ENCODE results near the gene CCDC90B.
A peak's percentile ranks its signal among the peaks of the same experiment; 100 is the strongest.
"Not testable (repeated sequence)": the region's sequence is repeated elsewhere in the genome, so short reads cannot be mapped to it uniquely, and the experiment has no call there.

The CCDC90B gene

GRCh38 chr11:83285771-83286528 is at the start of gene CCDC90B:
TSS of gene CCDC90B (minus strand) at chr11:83286367. CDS start at chr11:83285972, 395 bp downstream.
- peak; percentile 97 for DNase-seq

DNA sequence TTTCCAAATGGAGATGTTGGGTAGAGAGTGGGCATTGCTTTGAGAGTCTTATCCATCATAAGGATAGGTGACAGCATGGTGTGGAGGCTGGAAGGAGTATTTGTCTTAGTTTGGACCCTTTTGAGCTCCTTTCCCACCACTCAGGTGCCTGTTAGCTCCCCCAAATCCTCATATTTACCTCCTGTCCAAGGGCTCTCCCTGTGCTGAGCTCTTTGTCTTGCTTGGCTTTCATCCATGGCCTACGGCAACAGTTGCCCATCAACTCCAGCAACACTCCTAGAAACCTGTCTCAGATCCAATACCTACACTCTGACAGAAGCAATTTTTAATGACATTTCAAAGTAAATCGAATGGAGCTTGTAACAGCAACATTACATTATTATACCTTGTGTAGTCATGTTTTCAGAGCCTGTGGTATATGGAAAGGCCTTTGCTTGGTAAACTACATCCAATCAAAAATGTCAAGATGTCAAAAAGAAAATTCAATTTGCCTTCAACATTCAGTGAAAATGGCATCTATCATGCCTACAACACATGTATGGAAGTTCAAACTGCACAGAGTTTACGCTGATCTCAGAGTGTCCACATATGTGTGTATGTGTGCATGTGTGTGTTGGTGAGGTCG is 49.4 kb upstream of the CCDC90B start:
- DNase-seq, result no peak

DNA sequence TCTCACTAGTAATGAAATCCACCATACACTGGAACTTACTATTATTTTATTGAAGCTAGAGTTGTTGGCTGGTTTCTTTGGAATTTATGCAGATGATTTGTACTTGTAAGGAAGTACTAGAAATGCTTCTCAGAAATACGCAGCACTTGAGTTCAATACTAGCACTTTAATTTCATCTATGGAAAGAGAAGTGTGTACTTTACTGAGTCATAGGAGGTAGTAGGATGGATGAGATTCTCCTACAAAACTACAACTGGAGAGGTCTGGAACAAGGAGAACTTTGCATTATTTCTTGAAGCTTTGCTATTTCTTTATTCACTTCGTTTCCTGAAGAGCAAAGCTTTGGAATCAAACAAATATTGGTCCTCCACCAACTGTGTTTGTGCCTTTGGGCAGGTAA is 44.1 kb upstream of the CCDC90B start:
- DNase-seq, result no peak

DNA sequence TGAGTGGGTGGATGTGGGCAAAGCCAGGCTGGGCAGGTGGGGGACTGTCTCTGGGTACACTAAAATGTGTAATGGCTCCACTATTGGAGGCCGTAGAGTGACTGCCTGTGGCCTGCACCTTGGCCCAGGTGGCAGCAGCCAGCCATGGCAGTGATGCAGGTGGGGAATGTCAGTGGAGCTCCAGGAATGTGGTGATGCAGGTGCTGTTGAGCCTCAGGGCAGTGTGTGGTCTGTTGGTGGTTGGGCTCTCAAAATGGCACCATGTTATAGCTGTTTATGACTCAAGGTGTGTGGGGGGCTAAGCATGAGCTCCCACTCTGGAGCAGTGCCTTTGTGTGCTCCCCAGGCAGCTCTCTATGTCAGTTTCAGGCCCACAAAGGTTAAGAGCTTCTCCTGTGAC is 40.2 kb upstream of the CCDC90B start:
- DNase-seq, result no peak

DNA sequence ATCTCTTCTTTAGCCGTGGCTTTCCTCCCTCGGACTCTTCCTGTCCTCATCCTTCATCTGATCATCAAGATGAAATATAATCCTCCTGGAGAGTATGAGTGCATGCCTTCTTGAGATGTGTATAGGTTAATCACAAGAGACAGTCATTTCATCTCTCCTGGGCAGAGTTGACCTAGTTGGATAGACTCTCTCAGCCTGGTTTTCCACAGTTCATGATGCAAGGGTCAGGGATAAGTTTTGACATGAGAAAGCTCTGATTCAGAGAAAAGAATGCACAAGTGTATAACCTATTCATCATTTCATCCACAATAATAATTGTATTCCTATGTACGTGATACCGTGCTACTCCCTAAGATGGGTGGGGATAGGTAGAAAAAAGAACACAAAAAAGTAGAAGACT is 33.2 kb upstream of the CCDC90B start:
- DNase-seq, result no peak

- DNase-seq, result no peak
These were observed 32.8 kb upstream of the CCDC90B start for GRCh38 chr11:83318931-83319330.

DNA sequence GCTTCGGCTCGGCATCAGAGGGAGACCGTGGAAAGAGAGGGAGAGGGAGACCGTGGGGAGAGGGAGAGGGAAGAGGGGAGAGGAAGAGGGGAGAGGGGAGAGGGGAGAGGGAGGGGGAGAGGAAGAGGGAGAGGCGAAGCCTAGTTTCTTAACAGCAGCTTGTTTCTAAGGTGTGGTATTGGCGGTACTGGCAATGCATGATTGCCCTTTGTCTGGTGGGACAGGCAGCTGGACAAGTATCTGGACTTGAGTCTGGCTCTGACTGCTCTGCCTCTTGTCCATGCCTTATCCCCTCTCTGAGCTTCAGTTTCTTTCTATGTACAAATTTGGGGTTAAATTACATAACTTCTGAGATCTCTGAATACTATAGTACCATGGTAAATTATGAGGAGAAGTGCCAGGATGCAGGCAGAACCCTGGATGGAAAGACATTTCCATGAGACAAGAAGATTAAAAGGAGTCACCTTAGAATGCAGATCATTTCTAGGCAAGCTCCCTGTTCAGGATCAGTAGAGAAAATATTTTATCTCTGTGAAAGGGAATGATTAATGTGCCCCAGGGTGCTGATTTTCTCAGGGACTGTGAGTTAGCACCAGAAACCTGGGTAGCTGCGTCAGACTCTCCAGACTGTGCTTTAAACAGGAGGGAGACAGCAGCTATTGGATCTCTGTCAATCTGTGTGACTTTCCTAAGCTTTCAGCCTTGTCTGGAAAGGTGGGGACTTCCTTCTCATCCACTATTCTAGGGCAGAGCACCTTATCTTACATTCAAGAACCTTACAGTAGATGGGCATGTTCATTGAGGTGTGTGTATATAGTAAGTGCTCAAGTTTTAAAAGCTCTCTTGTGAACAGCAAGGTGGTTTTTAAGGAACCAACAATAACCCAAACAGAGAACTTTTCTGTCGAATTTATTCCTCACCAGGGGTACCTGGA is 31.9 kb upstream of the CCDC90B start:
- no peak for DNase-seq

DNA sequence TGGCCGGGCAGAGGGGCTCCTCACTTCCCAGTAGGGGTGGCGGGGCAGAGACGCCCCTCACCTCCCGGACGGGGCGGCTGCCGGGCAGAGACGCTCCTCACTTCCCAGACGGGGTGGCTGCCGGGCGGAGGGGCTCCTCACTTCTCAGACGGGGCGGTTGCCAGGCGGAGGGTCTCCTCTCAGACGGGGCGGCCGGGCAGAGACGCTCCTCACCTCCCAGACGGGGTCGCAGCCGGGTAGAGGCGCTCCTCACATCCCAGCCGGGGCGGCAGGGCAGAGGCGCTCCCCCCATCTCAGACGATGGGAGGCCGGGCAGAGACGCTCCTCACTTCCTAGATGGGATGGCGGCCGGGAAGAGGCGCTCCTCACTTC is 30.7 kb upstream of the CCDC90B start:
- not testable (repeated sequence) for DNase-seq

- not testable (repeated sequence) for DNase-seq
These were observed 30.2 kb upstream of the CCDC90B start for GRCh38 chr11:83316143-83316896.

DNA sequence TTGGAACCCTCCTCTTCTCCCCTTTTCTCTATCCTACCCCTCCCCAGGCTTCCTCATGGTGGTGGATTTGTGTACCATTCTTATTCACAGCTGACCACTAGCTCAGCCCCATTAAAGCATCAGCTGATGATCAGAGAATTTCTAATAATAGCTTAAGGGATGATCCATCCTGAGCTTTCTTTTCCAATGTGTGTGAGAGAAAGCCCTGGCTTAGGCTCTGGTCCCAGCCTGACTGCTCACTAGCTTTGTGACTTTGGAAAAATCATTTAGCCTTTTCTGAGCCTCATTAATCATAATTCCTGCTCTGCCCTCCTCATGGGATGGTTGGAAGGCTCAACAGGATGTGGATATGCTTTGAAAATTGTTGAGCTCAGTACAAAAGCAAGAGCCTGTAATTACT is 26.3 kb upstream of the CCDC90B start:
- DNase-seq, result no peak

DNA sequence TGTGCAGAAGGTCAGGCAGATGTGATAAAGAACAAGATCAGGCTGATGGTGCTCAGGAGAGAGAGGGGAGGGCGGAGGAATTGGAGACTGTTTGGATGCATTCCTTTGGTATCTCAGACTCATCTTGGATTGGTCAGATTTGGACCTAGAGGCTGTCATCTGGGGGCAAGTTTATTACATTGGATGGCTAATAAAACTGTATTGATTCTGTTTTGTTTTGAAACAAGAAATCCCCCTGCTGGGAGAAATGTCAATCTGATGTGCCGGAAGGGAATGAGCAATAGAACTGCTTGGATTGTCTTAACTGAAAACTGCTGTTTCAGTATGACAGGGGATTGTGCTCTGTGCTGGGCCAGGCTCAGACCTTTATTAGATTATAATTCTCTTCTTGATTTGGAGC is 25.5 kb upstream of the CCDC90B start:
- no peak for DNase-seq

DNA sequence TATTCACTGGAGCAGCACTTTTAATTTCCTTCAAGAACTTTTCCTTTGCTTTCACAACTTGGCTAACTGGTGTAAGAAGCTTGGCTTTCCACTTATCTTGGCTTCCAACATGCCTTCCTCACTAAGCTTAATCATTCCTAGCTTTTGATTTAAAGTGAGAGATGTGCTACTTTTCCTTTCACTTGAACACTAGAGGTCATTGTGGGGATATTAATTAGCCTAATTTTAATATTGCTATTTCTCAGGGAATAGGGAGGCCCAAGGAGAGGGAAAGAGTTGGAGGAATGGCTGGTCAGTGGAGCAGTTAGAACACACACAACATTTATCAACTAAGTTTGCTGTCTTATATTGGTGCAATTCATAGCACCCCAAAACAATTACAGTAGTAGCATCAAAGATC is 24.6 kb upstream of the CCDC90B start:
- no peak for DNase-seq

DNA sequence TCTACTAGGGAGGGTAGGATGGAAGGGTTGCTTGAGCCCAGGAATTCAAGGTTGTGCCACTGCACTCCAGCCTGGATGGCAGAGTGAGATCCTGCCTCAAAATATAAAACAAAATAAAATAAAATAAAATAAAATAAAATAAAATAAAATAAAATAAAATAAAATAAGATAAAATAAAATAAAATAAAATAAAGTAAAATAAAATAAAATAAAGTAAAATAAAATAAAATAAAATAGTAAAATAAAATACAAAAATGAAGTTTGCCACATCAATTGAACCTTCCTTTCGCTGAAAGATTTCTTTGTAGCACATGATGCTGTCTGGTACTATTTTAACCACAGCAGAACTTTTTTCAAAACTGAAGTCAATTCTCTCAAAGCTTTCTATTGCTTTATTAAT is 22.4 kb upstream of the CCDC90B start:
- not testable (repeated sequence) for DNase-seq

DNA sequence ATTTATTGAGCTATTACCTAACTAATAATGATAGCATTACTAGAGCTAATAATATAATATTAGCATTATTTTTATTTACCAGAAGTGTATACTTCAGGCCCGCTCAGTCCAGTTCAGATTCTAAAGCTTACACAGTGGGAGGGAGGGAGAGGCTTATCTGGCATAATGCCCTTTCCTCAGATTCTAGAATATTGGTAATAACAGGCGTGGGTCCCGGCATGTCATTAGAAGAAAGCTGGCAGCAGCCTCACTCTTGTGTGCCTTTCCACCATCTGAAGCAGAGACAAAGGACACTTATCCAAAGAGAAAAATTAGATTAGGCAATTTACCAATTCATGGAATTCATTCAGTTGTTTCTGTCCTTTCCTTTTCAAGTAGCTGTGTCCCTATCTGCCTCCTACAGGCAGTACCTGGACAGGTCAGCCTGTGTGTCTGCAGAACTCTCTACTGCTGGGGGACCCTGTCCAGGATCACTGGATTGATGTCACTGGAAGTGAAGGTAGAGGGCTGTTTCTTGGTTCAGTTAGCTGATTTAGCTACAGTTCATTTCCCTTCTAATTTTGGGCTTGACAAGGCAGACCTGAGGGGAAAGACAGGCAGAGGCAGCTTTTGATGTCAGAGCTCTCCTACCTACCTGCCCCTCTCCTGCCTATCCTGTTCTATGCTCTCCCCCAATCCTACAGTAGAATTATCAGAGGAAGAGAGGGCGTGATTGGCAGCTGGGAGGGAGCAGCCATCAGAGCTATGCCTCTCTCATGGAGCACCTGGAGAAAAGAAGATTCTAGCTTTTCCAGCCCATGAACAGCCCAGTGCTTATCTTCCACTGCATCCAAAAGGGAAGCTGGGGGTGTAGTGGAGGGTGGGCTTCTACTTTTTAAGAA is 20.3 kb upstream of the CCDC90B start:
- DNase-seq, result no peak

DNA sequence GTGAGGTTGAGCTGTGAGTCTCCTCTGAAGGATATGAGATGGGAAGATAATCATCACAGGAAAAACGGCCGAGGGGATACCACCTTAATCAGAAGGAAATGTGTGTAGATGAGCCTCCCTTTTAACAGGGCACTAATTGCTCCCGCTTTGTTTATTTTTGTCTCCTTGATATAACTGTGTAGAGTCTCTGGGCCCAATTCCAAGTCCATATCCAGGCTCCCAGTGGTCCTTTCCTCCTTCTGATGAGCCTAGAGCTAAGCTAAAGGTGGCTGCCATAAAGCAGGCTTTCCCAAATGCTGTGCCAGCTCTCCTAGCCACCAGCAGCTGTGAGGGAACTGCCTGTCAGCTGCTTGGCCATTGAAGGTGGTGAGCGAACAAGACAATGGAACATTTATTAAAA is 17.1 kb upstream of the CCDC90B start:
- no peak for DNase-seq

- DNase-seq, result peak; percentile 4
These were observed 16.0 kb upstream of the CCDC90B start for GRCh38 chr11:83302151-83302550.

DNA sequence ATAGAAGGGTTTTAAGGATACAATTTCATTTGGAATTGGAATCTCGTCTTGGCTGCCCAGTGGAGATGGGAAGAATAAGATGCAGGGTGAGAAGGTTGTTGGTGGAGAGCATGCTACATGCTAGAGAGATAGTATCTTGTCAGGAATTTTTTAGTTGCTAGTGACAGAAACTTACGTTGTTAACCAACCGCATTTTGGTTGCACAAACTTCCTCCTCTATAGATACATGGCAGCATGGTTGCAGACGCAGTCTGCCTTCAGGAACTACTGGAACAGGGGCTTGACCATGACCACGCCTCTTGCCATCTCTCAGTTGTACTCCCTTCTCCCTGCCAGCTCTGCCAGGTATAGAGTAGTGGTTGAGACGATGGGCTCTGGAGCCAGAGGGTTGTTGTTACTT is 13.5 kb upstream of the CCDC90B start:
- no peak for DNase-seq

DNA sequence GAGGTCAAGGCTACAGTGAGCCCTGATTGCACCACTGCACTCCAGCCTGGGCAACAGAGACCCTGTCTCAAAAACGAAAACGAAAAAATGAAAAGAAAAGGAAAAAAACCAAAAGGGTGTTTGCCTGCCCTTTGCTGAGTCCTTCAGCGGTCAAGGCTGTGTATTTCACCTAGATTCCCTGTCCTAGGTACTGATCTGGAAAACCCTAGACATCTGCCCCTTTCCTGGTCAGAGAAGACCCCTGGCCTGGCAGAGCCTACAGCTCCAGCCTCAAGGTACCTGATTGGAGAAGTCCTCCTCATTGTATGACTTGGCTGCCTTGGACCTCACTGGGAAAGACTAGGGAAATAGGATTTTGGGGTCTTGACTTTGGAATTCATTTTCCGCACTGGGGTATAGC is 8.0 kb upstream of the CCDC90B start:
- DNase-seq, result no peak

- no peak for DNase-seq
These were observed 7.2 kb upstream of the CCDC90B start for GRCh38 chr11:83293457-83293774.

DNA sequence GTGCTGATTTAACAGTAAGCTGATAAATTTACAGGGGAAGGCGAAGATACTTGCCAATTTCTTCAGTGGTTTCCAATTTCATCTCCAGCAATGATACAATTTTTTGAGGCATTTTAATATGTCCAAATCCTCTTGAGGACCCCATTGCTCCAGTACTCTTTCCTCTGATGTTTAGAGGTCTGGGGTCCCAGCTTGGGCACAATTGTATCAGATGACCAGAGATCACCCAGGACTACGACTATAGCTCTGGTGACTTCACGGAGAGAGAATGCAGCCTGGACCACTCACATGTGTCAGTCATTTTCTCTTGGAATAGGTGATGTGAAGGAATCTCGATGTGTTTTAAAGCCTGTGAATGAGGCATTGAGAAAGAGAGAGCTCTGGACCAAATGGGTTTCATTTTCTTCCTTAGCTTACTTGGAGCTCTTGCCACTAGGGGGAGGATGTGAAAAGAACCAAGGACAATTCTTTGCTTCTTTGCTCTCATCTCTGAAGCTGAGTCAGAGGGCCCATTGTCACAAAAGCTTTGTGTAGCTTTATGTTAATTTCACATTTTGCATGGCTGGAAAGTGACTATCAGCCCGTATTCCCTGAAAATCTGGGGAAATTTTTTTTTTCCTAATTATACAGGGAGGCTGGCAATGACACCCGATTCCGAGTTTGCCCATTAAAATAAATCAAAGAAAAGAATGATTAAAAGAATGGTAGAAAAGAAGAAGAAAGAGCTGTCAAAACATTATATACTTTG is 6.7 kb upstream of the CCDC90B start:
- DNase-seq, result peak; percentile 71

- no peak for DNase-seq
These were observed 1.5 kb upstream of the CCDC90B start for GRCh38 chr11:83287631-83288030.

Measured in suppressor macrophage treated with lipopolysaccharide for 4 hours (primary cell).